ENCODE results near the gene THY1.

The THY1 gene

DNA sequence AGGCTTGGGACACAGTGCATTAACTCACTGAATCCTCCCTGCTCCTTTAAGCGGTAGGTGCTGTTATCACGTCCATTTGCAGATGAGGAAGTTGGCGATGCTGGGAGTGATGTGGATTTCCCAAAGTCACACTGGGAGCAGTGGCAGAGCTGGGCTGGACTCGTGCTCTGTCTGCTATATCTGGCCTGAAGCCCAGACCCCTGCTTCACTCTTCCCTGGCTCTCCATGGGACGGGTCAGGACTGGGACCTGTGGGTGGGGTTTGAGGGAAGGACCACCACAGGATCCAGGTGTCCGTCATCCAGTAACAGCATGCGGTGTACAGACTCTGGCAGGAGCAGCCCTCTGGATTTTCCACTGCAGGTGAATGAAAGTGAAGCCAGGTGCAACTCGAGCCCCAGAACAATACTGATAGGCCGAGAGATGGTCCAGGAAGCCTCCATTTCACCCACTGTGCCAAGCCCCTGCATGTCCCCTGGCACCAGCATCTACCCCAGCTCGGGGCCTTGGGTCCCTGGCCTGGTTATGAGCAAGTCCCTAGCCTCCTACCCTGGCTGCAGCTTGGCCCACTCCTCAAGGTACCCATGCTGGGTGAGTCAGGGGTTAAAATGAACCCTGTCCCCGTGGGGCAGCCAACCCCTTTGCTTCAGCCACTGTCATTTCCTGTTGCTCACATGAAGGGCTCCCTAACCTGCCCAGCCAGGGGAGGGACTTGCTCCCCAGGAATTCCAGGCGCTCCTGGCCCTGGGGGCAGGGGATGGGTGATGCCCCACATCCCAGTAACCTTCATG is 45.7 kb downstream of the THY1 start:
- Histone ChIP-seq H3K9me3 (ENCODE audit: control insufficient read depth, low read length) (no peaks in the 10 kb centered on the region), H3K4me1 (ENCODE audit: control insufficient read depth, insufficient read depth, low read length, poor library complexity, severe bottlenecking) (peaks cover 17% of the 10 kb centered on the region), H3K27ac (ENCODE audit: insufficient read depth, low read length, poor library complexity, severe bottlenecking) (no peak overlapping the region), H3K27me3 (replicated peaks; ENCODE audit: control insufficient read depth, insufficient read depth, low read length, poor library complexity, severe bottlenecking) (no peaks in the 10 kb centered on the region), H3K36me3 (ENCODE audit: control insufficient read depth, insufficient read depth, low read length) (no peaks in the 10 kb centered on the region), H3K4me3 (ENCODE audit: insufficient read depth, low read depth, low read length, poor library complexity, severe bottlenecking) (no peak overlapping the region)
- no peak for DNase-seq

DNA sequence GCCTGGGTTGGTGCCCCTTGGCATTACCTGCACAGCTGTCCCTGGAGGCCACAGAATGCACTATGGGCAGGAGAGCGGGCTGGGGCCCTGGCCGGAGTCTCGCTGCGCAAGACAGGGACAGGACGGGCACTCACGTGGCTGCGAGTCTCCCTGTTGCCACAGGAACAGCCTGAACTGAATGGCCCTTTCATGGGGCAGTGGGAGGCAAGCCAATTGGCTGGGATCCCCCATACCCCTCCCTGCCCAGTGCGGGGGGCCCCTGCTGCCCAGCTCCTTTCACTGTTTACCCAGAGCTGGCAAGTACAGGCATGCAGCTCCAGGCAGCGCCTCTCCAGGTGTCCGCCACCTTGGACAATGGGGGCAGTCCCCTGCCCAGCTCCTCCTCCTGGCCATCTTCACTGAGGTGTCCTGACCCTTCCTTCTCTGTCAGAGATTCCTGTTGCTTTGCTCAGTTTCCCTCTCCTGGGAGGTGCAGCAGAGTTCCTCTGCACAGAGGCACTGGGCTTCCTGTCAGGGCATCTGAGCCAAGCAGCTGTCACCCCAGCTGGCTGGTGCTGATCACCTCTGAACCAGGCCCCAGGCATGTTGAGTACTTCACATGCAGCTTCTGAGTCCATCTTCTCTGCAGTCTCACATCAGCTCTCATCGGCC is 46.6 kb downstream of the THY1 start:
- no peak overlapping the region for H3K4me3 ChIP-seq (ENCODE audit: insufficient read depth, low read depth, low read length, poor library complexity, severe bottlenecking)
- no peaks in the 10 kb centered on the region for H3K9me3 ChIP-seq (ENCODE audit: control insufficient read depth, low read length)
- peaks cover 4% of the 10 kb centered on the region for H3K27me3 ChIP-seq (replicated peaks; ENCODE audit: control insufficient read depth, insufficient read depth, low read length, poor library complexity, severe bottlenecking)
- H3K27ac ChIP-seq (ENCODE audit: insufficient read depth, low read length, poor library complexity, severe bottlenecking): no peak overlapping the region
- no peak for DNase-seq
- H3K4me1 ChIP-seq (ENCODE audit: control insufficient read depth, insufficient read depth, low read length, poor library complexity, severe bottlenecking): peaks cover 10% of the 10 kb centered on the region
- no peaks in the 10 kb centered on the region for H3K36me3 ChIP-seq (ENCODE audit: control insufficient read depth, insufficient read depth, low read length)

DNA sequence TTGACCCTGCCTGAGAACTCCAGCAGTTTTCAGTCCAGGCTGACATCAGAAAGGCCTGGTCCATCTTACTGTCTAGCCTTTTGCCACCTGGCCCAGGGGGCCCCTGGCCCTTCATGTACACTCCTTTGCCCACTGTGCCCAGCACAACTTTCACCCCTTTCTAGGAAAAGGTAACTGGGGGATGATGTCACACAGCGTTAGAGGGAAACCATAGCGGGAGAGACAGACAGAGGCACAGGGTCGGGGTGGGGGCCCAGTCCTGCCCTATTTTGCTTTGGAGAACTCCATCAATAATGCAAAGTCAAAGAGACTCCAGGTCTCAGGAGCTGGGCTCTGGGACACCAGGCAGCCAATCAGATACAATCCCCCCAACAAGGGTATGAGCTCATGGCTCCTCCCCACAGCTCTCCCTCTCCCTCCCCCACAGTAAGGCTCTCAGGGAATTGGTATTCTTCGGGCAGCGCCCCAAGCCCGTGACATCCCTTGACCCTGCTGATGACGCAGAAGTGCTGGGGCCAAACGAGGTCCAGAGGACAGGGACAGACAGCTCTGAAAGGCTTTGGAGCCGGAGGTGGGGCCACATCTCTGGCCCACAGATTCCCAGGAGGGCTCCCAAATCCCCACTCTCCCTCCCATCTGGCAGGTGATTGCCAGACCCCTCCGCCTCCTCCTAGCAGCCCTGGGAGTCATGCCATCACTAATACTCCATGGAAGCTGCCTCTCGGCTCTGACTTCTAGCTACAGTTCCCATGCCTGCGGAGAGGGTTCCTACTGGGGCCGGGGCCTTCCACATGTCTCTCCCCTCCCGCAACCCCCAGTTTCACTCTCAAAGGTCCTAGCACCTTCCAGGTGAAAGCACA is 47.4 kb downstream of the THY1 start:
- Histone ChIP-seq H3K9me3 (ENCODE audit: control insufficient read depth, low read length) (no peaks in the 10 kb centered on the region), H3K4me1 (ENCODE audit: control insufficient read depth, insufficient read depth, low read length, poor library complexity, severe bottlenecking) (peaks cover 5% of the 10 kb centered on the region), H3K4me3 (ENCODE audit: insufficient read depth, low read depth, low read length, poor library complexity, severe bottlenecking) (no peak overlapping the region), H3K36me3 (ENCODE audit: control insufficient read depth, insufficient read depth, low read length) (no peaks in the 10 kb centered on the region), H3K27ac (ENCODE audit: insufficient read depth, low read length, poor library complexity, severe bottlenecking) (no peak overlapping the region), H3K27me3 (replicated peaks; ENCODE audit: control insufficient read depth, insufficient read depth, low read length, poor library complexity, severe bottlenecking) (peaks cover 4% of the 10 kb centered on the region)
- no peak for DNase-seq

DNA sequence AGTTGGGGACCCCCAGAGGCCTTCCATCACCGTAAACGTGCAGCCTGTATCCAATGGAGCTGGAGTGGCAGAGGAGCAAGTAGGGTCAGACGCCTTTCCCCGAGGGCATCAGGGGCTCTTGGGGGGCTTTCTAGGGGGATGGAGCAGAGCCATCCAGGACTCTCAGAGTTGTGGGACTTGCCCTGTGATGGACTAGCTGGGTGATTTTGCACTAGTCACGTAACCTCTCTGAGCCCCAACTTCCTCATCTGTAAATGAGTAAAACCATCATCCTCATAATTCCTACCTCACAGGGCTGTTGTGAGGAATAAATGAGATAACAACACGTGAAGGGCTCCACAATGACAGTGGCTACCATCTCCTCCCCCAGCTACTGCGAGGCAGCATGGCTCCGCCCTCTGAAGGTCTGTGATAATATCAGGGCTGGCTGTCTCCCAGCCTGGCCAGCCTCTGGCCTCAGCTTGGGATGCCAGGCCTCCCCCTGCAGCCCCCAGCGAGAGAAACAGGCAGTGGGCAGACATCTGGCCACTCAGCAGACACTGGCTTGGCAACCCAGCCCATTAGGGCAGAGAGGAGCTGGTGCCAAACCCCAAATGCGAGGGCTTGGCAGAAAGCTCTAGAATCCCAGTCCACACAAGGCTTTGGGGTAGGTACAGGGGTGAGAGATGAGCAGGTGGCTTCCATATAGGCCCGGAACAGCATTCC is 48.2 kb downstream of the THY1 start:
- Histone ChIP-seq H3K9me3 (ENCODE audit: control insufficient read depth, low read length) (no peaks in the 10 kb centered on the region), H3K27me3 (replicated peaks; ENCODE audit: control insufficient read depth, insufficient read depth, low read length, poor library complexity, severe bottlenecking) (peaks cover 4% of the 10 kb centered on the region), H3K27ac (ENCODE audit: insufficient read depth, low read length, poor library complexity, severe bottlenecking) (no peak overlapping the region), H3K36me3 (ENCODE audit: control insufficient read depth, insufficient read depth, low read length) (no peaks in the 10 kb centered on the region), H3K4me1 (ENCODE audit: control insufficient read depth, insufficient read depth, low read length, poor library complexity, severe bottlenecking) (peaks cover 5% of the 10 kb centered on the region), H3K4me3 (ENCODE audit: insufficient read depth, low read depth, low read length, poor library complexity, severe bottlenecking) (no peak overlapping the region)
- no peak for DNase-seq

DNA sequence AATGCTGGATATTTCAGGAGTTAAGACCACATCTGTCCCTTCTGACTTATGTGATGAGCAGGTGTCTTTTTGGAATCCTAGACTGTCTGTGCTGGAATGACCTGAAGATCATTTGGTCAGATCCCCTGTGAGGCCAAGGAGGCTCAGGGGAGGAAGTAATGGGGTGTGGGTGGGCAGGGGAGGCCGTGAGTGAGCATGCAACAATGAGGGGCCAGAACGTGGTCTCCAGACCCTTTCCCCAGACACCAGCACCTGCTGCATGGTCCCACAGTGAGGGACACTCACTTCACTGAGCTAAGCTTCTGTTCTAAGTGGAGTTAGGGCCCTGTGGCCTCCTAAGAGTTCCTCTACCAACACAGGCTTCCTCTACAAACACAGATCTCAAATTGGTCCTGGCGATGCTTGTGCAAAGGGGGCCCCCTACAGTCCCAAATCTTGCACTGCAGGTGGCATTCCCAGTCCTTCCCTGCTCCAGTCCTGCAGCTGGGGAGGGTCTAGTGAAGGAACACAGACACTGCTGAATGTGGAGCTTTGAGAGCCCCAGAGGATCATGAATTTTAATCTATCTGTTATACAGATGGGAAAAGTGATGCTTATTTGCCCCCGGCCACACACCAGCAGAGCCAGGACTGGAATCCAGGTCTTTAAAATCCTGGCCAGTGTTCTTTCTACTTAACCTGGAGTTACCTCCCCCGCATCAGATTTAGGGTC is 48.9 kb downstream of the THY1 start:
- no peaks in the 10 kb centered on the region for H3K9me3 ChIP-seq (ENCODE audit: control insufficient read depth, low read length)
- no peak overlapping the region for H3K4me3 ChIP-seq (ENCODE audit: insufficient read depth, low read depth, low read length, poor library complexity, severe bottlenecking)
- no peak overlapping the region for H3K27ac ChIP-seq (ENCODE audit: insufficient read depth, low read length, poor library complexity, severe bottlenecking)
- H3K27me3 ChIP-seq (replicated peaks; ENCODE audit: control insufficient read depth, insufficient read depth, low read length, poor library complexity, severe bottlenecking): peaks cover 8% of the 10 kb centered on the region
- peaks cover 5% of the 10 kb centered on the region for H3K4me1 ChIP-seq (ENCODE audit: control insufficient read depth, insufficient read depth, low read length, poor library complexity, severe bottlenecking)
- DNase-seq: peak in 2 of 3 donors; percentile 14 to 17
- H3K36me3 ChIP-seq (ENCODE audit: control insufficient read depth, insufficient read depth, low read length): no peaks in the 10 kb centered on the region

DNA sequence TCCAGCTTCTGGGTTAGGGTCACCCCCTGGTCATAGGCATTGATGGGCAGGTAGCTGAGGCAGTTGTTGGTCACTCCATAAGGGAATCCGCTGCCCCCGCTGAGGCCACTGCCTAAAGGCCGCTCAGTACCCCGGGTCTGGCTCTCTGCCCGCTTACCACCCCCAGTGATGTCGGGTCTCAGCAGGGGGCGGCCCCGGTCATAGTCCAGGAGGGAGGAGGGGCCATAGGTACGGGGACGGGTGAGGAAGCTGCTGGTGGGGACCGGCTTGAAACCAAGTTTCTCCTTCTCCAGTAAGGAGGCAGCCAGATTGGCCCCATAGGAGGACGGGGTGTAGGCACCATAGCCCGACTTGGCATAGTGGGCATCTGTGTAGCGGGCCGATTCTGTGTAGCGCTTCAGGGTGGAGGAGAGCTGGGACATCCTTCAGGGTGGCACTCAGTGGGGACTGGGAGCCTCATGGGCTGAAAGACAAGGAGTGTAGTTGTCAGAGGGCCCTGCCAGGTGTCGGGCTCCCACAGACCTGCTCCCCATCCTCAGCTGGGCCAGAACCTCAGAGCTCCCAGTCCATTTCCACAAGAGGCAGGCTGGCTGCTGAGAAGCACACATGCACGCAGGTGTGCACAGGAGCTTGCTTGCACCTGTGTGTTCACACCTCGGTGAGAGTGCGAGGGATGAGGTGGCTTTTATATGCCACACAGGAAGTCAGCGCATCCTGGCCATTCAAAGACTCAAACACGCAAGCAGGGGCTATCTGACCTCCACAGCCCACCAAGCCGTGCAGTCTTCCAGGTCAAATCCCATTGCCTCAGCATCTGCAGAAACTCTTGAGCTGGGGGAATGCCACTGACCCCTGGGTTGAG is 49.7 kb downstream of the THY1 start:
- DNase-seq: no peak

DNA sequence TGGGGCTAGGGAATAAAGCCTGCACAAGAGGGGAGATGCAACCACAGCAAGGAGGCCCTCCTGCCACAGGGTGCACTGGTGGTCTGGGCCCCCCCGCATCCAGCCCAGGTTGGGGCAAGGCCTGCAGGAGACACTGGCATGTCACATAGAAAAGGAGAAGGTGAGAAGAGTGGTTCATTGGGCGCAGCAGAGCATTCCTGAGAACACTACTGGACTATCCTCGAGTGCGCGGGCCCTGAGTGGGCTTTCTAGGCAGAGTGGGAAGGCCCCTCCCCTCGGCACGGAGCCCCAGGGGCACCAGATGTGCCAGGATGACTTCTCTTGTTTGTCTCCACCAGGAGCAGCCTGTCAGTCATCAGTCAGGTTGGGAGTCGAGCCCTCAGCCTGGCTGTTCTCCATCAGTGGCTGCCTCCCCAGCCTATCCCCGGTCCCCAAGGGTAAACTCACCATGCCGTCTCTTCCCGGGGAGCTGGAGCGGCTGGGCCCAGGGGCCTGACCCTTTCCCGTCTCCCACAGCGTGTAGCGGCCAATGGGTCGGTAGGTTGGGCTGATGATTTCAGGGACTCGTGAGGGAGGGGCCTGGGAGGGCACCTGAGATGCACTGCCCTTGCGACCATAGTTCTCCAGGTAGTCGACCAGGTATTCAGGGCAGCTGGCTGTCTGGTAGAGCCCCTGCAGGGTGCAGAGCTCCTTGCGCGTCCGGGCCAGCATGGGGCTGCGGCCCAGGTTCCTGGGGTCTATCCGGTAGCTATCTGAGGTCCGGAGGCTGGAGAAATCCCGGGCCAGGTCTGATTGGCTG is 50.5 kb downstream of the THY1 start:
- DNase-seq: no peak
- Histone ChIP-seq H3K36me3 (ENCODE audit: control insufficient read depth, insufficient read depth, low read length) (no peaks in the 10 kb centered on the region), H3K27ac (ENCODE audit: insufficient read depth, low read length, poor library complexity, severe bottlenecking) (no peak overlapping the region), H3K9me3 (ENCODE audit: control insufficient read depth, low read length) (no peaks in the 10 kb centered on the region), H3K4me3 (ENCODE audit: insufficient read depth, low read depth, low read length, poor library complexity, severe bottlenecking) (no peak overlapping the region), H3K4me1 (ENCODE audit: control insufficient read depth, insufficient read depth, low read length, poor library complexity, severe bottlenecking) (peaks cover 5% of the 10 kb centered on the region), H3K27me3 (replicated peaks; ENCODE audit: control insufficient read depth, insufficient read depth, low read length, poor library complexity, severe bottlenecking) (peaks cover 8% of the 10 kb centered on the region)

More for the DNA sequence above, 49.7 kb downstream of the THY1 start:
- Histone ChIP-seq H3K9me3 (ENCODE audit: control insufficient read depth, low read length) (no peaks in the 10 kb centered on the region), H3K27me3 (replicated peaks; ENCODE audit: control insufficient read depth, insufficient read depth, low read length, poor library complexity, severe bottlenecking) (peaks cover 8% of the 10 kb centered on the region), H3K4me1 (ENCODE audit: control insufficient read depth, insufficient read depth, low read length, poor library complexity, severe bottlenecking) (peaks cover 5% of the 10 kb centered on the region), H3K36me3 (ENCODE audit: control insufficient read depth, insufficient read depth, low read length) (no peaks in the 10 kb centered on the region), H3K4me3 (ENCODE audit: insufficient read depth, low read depth, low read length, poor library complexity, severe bottlenecking) (no peak overlapping the region), H3K27ac (ENCODE audit: insufficient read depth, low read length, poor library complexity, severe bottlenecking) (no peak overlapping the region)

DNA sequence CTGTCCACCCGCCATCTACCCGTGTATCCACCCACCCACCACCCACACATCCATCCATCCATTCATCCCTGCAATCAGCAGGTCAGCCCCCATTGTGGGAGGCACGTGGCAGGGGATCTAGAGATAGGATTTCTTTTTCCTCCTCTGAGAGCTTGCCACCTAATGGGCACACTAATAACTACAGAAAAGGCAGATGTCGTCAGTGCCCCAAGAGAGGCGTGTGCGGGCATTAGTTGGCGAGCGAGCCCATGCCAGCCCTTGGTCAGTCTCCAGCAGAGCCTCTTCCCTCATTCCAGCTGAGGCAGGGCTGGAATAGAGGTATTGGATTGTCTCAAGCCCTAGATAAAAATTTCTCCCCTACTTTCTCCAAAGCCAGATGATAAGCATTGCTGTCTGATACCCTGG is 51.2 kb downstream of the THY1 start:
- H3K36me3 ChIP-seq (ENCODE audit: control insufficient read depth, insufficient read depth, low read length): no peaks in the 10 kb centered on the region
- no peaks in the 10 kb centered on the region for H3K9me3 ChIP-seq (ENCODE audit: control insufficient read depth, low read length)
- no peak overlapping the region for H3K4me3 ChIP-seq (ENCODE audit: insufficient read depth, low read depth, low read length, poor library complexity, severe bottlenecking)
- peaks cover 5% of the 10 kb centered on the region for H3K4me1 ChIP-seq (ENCODE audit: control insufficient read depth, insufficient read depth, low read length, poor library complexity, severe bottlenecking)
- no peak for DNase-seq
- H3K27ac ChIP-seq (ENCODE audit: insufficient read depth, low read length, poor library complexity, severe bottlenecking): no peak overlapping the region
- H3K27me3 ChIP-seq (replicated peaks; ENCODE audit: control insufficient read depth, insufficient read depth, low read length, poor library complexity, severe bottlenecking): peaks cover 11% of the 10 kb centered on the region

Data from effector memory CD4-positive, alpha-beta T cell (primary cell).